Spleen (tissue), 7 donors: Measurements from ENCODE around the gene WDR82.

Source experiments
- CTCF ChIP-seq, 11 experiments: fragments of 200-600 bp in 7 of 11; fragments of 450-650 bp in 4 of 11; sonication (generic) in 4 of 11; IDR thresholded peaks in 8 of 11; conservative IDR thresholded peaks in 3 of 11; 1 replicate in 7 of 11; 2 replicates in 4 of 11; pipeline versions ENCODE4 v1.4.0 to v1.8.0; 2016 to 2021; ENCODE audit warnings: antibody characterized with exemption in 11 of 11, inconsistent platforms in 4 of 11, mild to moderate bottlenecking in 1 of 11
- POLR2A ChIP-seq, 3 donors: fragments of 450-650 bp; IDR thresholded peaks; one replicate each; pipeline ENCODE4 v1.5.1; 2017; ENCODE audit warnings: antibody characterized with exemption in 3 of 3, mild to moderate bottlenecking in 1 of 3
- POLR2AphosphoS5 ChIP-seq, 3 donors: sonication (generic); formaldehyde crosslinking; IDR thresholded peaks; one replicate each; pipeline ENCODE4 v1.5.1; 2017; ENCODE audit warnings: antibody characterized with exemption in 3 of 3
- donor health status: DM: no; HTN: no; CAD: no; lungs with moderate emphysema.
- donor health status: DM: no; HTN: no; CAD: no.
- donor health status: DM: no; HTN: no; CAD: no.

- no peak for TF ChIP-seq CTCF (IDR thresholded peaks at IDR 0.05 in 8 of 11, conservative IDR thresholded peaks at IDR 0.05 in 3 of 11)
- no peak for TF ChIP-seq POLR2A (IDR thresholded peaks at IDR 0.05)
- TF ChIP-seq POLR2AphosphoS5 (IDR thresholded peaks at IDR 0.05) = peak in 1 of 3 donors; percentile 51
These were observed 51.3 kb downstream of the WDR82 start for GRCh38 chr3:52227117-52227516.
